OCI-LY3 (cell line): ENCODE results near the gene EGR4.

ENCODE experiments used
- H2AFZ ChIP-seq: fragments of 200-600, 300-600 bp; shearing (Covaris generic); 2 replicates; pipeline ENCODE4 v1.6.0; 2014; ENCODE audit warnings: antibody characterized with exemption, low read depth, low read length
- H3K27ac ChIP-seq: fragments of 200-600, 300-600 bp; sonication (generic); 2 replicates; pipeline ENCODE4 v1.5.1; 2014; ENCODE audit warnings: mild to moderate bottlenecking, low read length, moderate library complexity, mixed read lengths
- H3K27me3 ChIP-seq: fragments of 200-600, 300-600 bp; sonication (generic); 2 replicates; pipeline ENCODE4 v1.6.1; 2014; ENCODE audit warnings: low read depth, low read length, mixed read lengths
- H3K36me3 ChIP-seq: fragments of 200-600, 300-600 bp; sonication (generic); replicated peaks from 2 replicates; pipeline ENCODE3; 2014; ENCODE audit warnings: low read depth, low read length, mixed read lengths
- H3K4me1 ChIP-seq: fragments of 300-600, 200-600 bp; sonication (generic); 2 replicates; pipeline ENCODE4 v1.6.1; 2014; ENCODE audit warnings: low read length, mixed read lengths
- H3K4me2 ChIP-seq: fragments of 200-600, 300-600 bp; sonication (generic); 2 replicates; pipeline ENCODE4 v1.6.1; 2014; ENCODE audit warnings: low read length, mixed read lengths
- H3K4me3 ChIP-seq: fragments of 300-600, 200-600 bp; sonication (generic); 2 replicates; pipeline ENCODE4 v1.5.1; 2014; ENCODE audit warnings: antibody characterized with exemption, mild to moderate bottlenecking, low read length, moderate library complexity
- H3K79me2 ChIP-seq: fragments of 300-600, 200-600 bp; shearing (Covaris generic); 2 replicates; pipeline ENCODE4 v1.6.1; 2014; ENCODE audit warnings: mild to moderate bottlenecking, low read length, mixed read lengths
- H3K9ac ChIP-seq: fragments of 300-600, 200-600 bp; shearing (Covaris generic); 2 replicates; pipeline ENCODE4 v1.6.0; 2014; ENCODE audit warnings: mild to moderate bottlenecking, low read length, moderate library complexity
- H3K9me3 ChIP-seq: fragments of 200-600, 300-600 bp; shearing (Covaris generic); 2 replicates; pipeline ENCODE4 v1.6.1; 2014; ENCODE audit warnings: low read length, mixed read lengths; ENCODE audit not compliant: insufficient read depth
- H4K20me1 ChIP-seq: fragments of 200-600, 300-600 bp; sonication (generic); 2 replicates; pipeline ENCODE4 v1.6.1; 2016; ENCODE audit warnings: low read length, mixed read lengths; ENCODE audit not compliant: insufficient read depth
- EZH2phosphoT487 ChIP-seq: fragments of 200-600 bp; shearing (Covaris generic); IDR thresholded peaks from 2 replicates; pipeline ENCODE4 v1.6.1; 2018; ENCODE audit warnings: antibody characterized with exemption, mixed run types, low read depth
- TF ChIP-seq, protein P1 (sequence below): fragments of 200-600, 300-600 bp; sonication (generic); IDR thresholded peaks from 2 replicates; pipeline ENCODE4 v1.5.1; 2014; ENCODE audit warnings: antibody characterized with exemption, low read length, low read depth

EGR4 gene

DNA sequence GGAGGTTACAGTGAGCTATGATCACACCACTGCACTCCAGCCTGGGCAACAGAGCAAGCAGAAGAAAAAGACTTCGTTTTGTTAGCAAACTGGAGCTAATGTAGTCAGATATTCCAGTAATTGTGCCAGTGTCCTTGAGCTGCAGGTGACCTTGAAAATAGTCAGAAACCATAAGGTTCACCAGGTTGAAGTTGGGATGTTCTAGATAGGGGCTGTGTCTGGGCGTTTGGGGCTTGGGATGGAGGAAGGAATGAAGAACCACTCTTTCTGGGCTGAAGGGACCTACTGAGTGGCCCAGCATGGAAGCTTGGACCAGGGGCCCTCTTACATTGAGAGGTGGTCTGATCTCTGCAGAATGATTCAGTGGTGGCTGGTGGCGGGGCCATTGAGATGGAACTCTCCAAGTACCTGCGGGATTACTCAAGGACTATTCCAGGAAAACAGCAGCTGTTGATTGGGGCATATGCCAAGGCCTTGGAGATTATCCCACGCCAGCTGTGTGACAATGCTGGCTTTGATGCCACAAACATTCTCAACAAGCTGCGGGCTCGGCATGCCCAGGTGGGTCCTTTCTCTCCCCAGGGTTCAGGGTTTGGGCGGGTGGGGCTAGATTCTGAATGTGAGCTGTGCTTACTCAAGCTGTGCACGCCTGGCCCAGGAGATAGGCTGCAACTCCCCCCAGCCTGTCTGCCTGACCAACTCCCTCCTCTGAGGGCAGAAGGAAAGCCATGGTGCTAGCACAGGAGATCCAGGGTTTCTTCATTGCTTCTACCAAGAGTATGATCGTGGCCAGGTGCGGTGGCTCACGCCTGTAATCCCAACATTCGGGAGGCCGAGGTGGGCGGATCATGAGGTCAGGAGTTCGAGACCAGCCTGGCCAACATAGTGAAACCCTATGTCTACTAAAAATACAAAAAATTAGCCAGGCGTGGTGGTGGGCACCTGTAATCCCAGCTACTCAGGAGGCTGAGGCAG lies 42.2 kb downstream of the EGR4 start:
- Histone ChIP-seq H3K4me2 (no peak overlapping the region), H2AFZ (no peak overlapping the region), H4K20me1 (0 out of 2 replicates have a peak, but pooled peaks cover 7% of the 10 kb centered on the region), H3K27me3 (no peaks in the 10 kb centered on the region), H3K79me2 (peaks cover 16% of the 10 kb centered on the region), H3K36me3 (peaks cover 77% of the 10 kb centered on the region), H3K27ac (no peak overlapping the region), H3K9me3 (no peaks in the 10 kb centered on the region), H3K4me1 (no peaks in the 10 kb centered on the region), H3K4me3 (no peak overlapping the region), H3K9ac (no peak overlapping the region)
- TF ChIP-seq, protein P1, sequence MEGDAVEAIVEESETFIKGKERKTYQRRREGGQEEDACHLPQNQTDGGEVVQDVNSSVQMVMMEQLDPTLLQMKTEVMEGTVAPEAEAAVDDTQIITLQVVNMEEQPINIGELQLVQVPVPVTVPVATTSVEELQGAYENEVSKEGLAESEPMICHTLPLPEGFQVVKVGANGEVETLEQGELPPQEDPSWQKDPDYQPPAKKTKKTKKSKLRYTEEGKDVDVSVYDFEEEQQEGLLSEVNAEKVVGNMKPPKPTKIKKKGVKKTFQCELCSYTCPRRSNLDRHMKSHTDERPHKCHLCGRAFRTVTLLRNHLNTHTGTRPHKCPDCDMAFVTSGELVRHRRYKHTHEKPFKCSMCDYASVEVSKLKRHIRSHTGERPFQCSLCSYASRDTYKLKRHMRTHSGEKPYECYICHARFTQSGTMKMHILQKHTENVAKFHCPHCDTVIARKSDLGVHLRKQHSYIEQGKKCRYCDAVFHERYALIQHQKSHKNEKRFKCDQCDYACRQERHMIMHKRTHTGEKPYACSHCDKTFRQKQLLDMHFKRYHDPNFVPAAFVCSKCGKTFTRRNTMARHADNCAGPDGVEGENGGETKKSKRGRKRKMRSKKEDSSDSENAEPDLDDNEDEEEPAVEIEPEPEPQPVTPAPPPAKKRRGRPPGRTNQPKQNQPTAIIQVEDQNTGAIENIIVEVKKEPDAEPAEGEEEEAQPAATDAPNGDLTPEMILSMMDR: no peak
- TF ChIP-seq EZH2phosphoT487: no peak

DNA sequence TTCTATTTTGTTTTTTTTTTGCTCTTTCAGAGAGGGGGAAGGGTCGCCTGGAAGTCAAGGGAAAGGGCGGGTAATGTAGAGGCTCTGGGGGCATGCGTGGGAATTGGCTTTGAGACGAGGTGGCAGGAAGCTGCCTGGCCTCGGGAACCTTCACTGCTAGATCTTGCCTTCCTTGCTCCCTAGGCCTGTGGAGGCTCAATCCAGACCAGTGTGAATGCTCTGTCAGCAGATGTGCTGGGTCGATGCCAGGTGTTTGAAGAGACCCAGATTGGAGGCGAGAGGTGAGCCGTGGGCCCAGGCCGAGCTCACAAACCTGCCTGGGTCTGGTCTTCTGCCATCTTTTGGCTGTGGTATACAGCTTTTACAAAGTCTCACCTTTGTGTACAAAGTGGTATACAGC lies 43.7 kb downstream of the EGR4 start:
- Histone ChIP-seq H3K9ac (no peak overlapping the region), H3K79me2 (peaks cover 26% of the 10 kb centered on the region), H3K9me3 (no peaks in the 10 kb centered on the region), H2AFZ (no peak overlapping the region), H3K4me2 (no peak overlapping the region), H3K36me3 (peaks cover 85% of the 10 kb centered on the region), H3K27me3 (no peaks in the 10 kb centered on the region), H3K4me3 (no peak overlapping the region), H4K20me1 (0 out of 2 replicates have a peak, but pooled peaks cover 7% of the 10 kb centered on the region), H3K4me1 (no peaks in the 10 kb centered on the region), H3K27ac (no peak overlapping the region)
- TF ChIP-seq, protein P1: no peak
- TF ChIP-seq EZH2phosphoT487: no peak

DNA sequence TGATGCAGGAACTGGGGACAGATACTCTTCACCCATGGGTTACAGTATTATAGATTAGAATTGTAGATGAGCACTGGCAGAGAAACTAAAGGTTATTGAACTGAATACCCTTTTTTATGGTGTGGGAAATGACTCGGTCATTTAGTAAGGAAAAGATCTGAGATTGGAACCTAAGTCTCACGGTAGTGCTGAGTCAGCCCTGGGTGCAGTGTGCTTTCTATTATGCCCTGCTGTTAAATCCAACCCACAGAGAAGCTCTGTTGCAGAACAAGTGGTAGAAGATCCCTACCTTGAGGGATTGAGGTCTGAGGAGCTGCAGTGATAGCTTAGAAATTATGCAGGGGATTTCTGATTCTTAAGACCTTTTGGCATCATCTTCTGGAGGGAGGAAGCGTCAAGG lies 46.5 kb downstream of the EGR4 start:
- H2AFZ ChIP-seq: no peak overlapping the region
- no peak overlapping the region for H3K4me2 ChIP-seq
- no peak overlapping the region for H3K4me3 ChIP-seq
- H3K4me1 ChIP-seq: no peaks in the 10 kb centered on the region
- H3K36me3 ChIP-seq: peaks cover 80% of the 10 kb centered on the region
- H3K27me3 ChIP-seq: no peaks in the 10 kb centered on the region
- H3K9me3 ChIP-seq: no peaks in the 10 kb centered on the region
- no peak for TF ChIP-seq EZH2phosphoT487
- TF ChIP-seq, protein P1: no peak
- no peak overlapping the region for H3K27ac ChIP-seq
- H3K79me2 ChIP-seq: peaks cover 44% of the 10 kb centered on the region
- H4K20me1 ChIP-seq: 0 out of 2 replicates have a peak, but pooled peaks cover 7% of the 10 kb centered on the region
- H3K9ac ChIP-seq: no peak overlapping the region

DNA sequence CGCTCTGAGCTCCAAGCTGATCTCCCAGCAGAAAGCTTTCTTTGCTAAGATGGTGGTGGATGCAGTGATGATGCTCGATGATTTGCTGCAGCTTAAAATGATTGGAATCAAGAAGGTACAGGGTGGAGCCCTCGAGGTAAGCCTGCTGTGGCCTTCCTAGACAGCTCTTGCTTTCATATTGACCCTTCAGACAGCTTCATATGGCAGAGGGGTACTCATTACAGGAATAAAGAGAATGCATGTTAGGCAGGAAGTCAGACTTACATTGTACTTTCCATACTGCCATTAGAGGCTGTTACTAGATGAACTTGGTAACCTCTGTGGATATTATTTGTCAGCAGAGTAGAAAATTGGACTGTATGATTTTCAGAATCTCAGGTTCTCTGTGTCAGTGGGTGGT lies 48.8 kb downstream of the EGR4 start:
- H3K4me3 ChIP-seq: no peak overlapping the region
- H3K36me3 ChIP-seq: peaks cover 79% of the 10 kb centered on the region
- H2AFZ ChIP-seq: no peak overlapping the region
- peaks cover 62% of the 10 kb centered on the region for H3K79me2 ChIP-seq
- TF ChIP-seq, protein P1: no peak
- TF ChIP-seq EZH2phosphoT487: no peak
- H3K27me3 ChIP-seq: no peaks in the 10 kb centered on the region
- H3K9ac ChIP-seq: no peak overlapping the region
- peaks cover 3% of the 10 kb centered on the region; the same call in 1 of the 2 replicates for H4K20me1 ChIP-seq
- no peak overlapping the region for H3K27ac ChIP-seq
- no peaks in the 10 kb centered on the region for H3K4me1 ChIP-seq
- H3K4me2 ChIP-seq: no peak overlapping the region
- H3K9me3 ChIP-seq: no peaks in the 10 kb centered on the region
